ENCODE data around the gene CASP14.

GRCh38 chr19:15101479-15102082, 52.3 kb downstream of the CASP14 start:
- TF ChIP-seq SIN3A (IDR thresholded peaks at IDR 0.05; ENCODE audit: low read depth, low read length): no peak
- peak; percentile 48 to 74 (median 62) for TF ChIP-seq CTCF (IDR thresholded peaks at IDR 0.05 in 2 of 3, conservative IDR thresholded peaks at IDR 0.05 in 1 of 3; ENCODE audit: control insufficient read depth in 2 of 3, extremely low read depth in 1 of 3, insufficient read depth in 1 of 3, low read depth in 3 of 3, low read length in 3 of 3)
- no peak for TF ChIP-seq ZNF24 (IDR thresholded peaks at IDR 0.05)
- no peak for TF ChIP-seq ZBTB33 (IDR thresholded peaks at IDR 0.05)
- TF ChIP-seq CHD2 (IDR thresholded peaks at IDR 0.05; ENCODE audit: borderline replicate concordance, low read depth, low read length): no peak

Data from GM12878 (cell line).